Activated B cell treated with CpG ODN at 0.5 μM for 24 hours (primary cell): Measurements from ENCODE around the gene TRAPPC2L. TPM values are rescaled to one million over a fixed set of nuclear protein-coding genes. Genes with fewer than 3 reads are reported as not detected.

Source experiments
- ATAC-seq: fragments of 200-7000 bp; cut with Tn5 transposase; one replicate; pipeline ENCODE4 v1.10.0; 2021; ENCODE audit warnings: low read depth, mild to moderate bottlenecking, moderate library complexity
- CTCF ChIA-PET: fragments of 350-600 bp; sonication (Branson Sonifier 250); formaldehyde crosslinking; loops from one replicate; lab custom pipeline; 2021; ENCODE audit warnings: antibody characterized with exemption; lab: Charles Lee
- POLR2A ChIA-PET: fragments of 350-600 bp; sonication (Branson Sonifier 250); formaldehyde crosslinking; loops from one replicate; lab custom pipeline; 2021; ENCODE audit warnings: antibody characterized with exemption; lab: Charles Lee
- DNase-seq: peaks from one replicate; pipeline ENCODE4 v3.0.0; 2022
- H3K27ac Mint-ChIP-seq: one replicate; pipeline ENCODE4 v1.8.0; 2020; ENCODE audit warnings: mixed read lengths
- H3K27me3 Mint-ChIP-seq: one replicate; pipeline ENCODE4 v1.8.0; 2021; ENCODE audit warnings: mixed read lengths
- H3K36me3 Mint-ChIP-seq: one replicate; pipeline ENCODE4 v1.8.0; 2021; ENCODE audit warnings: low read depth, mixed read lengths
- H3K4me1 Mint-ChIP-seq: one replicate; pipeline ENCODE4 v1.8.0; 2021; ENCODE audit warnings: mixed read lengths
- H3K4me3 Mint-ChIP-seq: one replicate; pipeline ENCODE4 v1.8.0; 2020; ENCODE audit warnings: mild to moderate bottlenecking, mixed read lengths
- H3K9me3 Mint-ChIP-seq: one replicate; pipeline ENCODE4 v1.8.0; 2020; ENCODE audit warnings: mixed read lengths
- intact Hi-C: fragments of 100-400 bp; cut with micrococcal nuclease; formaldehyde crosslinking; loops from one replicate; pipeline ENCODE4 v1.15.1; 2024
- total RNA-seq: library from RNA; stranded (reverse); gene quantifications from 2 replicates; pipeline ENCODE4 v1.2.3, GENCODE V29; 2022
- TF ChIP-seq, protein P1 (sequence below): fragments of 200-600 bp; IDR thresholded peaks from one replicate; pipeline ENCODE4 v1.8.0; 2022; ENCODE audit warnings: antibody characterized with exemption, mild to moderate bottlenecking

TRAPPC2L gene
- total RNA-seq, 1 donor from 2014 or later = 38.7 TPM

DNA sequence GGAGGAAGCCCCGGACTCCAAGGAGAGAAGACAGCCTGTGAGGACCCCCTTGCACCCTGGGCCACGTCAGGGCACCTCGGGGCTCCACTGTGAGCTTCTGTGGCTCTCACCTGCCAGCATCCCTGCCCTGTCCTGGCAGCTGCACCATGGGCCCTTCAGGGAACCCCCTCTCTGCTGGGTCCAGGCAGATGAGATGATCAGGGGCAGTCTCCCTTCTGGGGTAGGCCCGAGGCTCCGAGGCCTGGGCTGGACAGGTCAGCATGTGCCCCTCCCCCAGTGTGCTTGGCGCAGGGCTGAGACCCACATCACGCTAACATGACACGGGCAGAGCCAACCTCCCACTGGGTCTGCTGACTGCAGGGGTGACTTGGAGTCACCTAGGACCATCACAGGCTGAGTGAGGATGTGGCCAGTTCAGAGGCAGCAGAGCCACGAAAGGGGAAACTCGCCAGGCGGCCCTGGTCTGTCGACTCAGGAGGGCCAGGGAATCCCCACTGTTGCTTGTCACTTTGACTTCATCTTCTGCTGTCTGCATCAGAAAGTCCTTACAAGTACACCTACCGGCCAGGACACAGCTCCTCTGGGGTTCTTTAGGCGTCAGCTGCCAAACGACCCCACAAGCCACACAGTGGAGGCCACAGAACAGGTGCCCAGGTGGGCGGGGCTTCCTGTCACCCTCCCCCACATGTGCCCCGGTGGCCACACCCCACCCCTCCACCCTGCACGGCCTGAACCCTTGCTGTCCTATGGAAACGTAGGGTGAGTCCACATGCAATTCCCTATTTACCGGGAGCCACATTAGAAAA lies 2.4 kb upstream of the TRAPPC2L start:
- no peaks in the 10 kb centered on the region for H3K27me3 Mint-ChIP-seq
- ATAC-seq (peak; percentile 25), DNase-seq (peak; percentile 35)
- H3K4me3 Mint-ChIP-seq = peak overlapping the region; percentile 73
- TF ChIP-seq, protein P1, sequence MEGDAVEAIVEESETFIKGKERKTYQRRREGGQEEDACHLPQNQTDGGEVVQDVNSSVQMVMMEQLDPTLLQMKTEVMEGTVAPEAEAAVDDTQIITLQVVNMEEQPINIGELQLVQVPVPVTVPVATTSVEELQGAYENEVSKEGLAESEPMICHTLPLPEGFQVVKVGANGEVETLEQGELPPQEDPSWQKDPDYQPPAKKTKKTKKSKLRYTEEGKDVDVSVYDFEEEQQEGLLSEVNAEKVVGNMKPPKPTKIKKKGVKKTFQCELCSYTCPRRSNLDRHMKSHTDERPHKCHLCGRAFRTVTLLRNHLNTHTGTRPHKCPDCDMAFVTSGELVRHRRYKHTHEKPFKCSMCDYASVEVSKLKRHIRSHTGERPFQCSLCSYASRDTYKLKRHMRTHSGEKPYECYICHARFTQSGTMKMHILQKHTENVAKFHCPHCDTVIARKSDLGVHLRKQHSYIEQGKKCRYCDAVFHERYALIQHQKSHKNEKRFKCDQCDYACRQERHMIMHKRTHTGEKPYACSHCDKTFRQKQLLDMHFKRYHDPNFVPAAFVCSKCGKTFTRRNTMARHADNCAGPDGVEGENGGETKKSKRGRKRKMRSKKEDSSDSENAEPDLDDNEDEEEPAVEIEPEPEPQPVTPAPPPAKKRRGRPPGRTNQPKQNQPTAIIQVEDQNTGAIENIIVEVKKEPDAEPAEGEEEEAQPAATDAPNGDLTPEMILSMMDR = no peak
- ChIA-PET CTCF (no interaction called here), POLR2A (interaction anchor here (0.6 to 0.7 kb wide), 3 partner anchors 16 to 1094 kb away, joined by 4 to 6 read pairs (median 5); no protein-coding TSS in a partner anchor)
- no peaks in the 10 kb centered on the region for H3K9me3 Mint-ChIP-seq
- peaks cover 39% of the 10 kb centered on the region for H3K4me1 Mint-ChIP-seq
- H3K36me3 Mint-ChIP-seq = peaks cover 26% of the 10 kb centered on the region
- intact Hi-C loops = loop anchor here (5.0 kb wide), 1 partner anchor 202 kb away; the partner anchor contains the start of gene CYBA
- peak overlapping the region; percentile 64 for H3K27ac Mint-ChIP-seq

DNA sequence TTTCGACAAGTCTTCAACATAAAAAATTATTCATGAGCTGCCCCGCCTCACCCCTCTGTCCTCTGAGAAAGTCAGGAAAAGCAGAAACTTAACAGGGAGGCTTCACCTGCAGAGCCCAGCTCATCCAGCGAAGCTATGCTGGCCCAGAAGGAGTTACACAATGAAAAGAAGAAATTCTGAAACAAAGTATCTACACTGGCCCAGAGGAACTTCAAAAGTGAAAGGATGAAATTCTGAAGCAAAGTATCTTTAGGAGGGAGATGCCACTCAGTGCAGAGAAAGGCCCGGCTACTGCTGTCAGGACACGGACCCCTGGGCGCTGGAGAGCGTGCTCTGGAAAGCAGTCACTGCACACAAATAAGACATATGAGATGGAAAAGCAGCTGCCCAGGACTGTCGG lies 1.8 kb upstream of the TRAPPC2L start:
- Mint-ChIP-seq H3K36me3 (peaks cover 31% of the 10 kb centered on the region), H3K4me3 (peak overlapping the region; percentile 73), H3K9me3 (no peaks in the 10 kb centered on the region), H3K27ac (peak overlapping the region; percentile 64), H3K27me3 (no peaks in the 10 kb centered on the region), H3K4me1 (peaks cover 39% of the 10 kb centered on the region)
- TF ChIP-seq, protein P1 = no peak
- intact Hi-C loops = loop anchor here (5.0 kb wide), 1 partner anchor 203 kb away; the partner anchor contains the start of gene CYBA
- ATAC-seq (no peak), DNase-seq (no peak)
- CTCF ChIA-PET = no interaction called here
- POLR2A ChIA-PET = interaction anchor here (0.7 to 3.2 kb wide), 2 partner anchors 44 to 1094 kb away, joined by 4 to 39 read pairs; partner anchors contain the start of gene APRT

DNA sequence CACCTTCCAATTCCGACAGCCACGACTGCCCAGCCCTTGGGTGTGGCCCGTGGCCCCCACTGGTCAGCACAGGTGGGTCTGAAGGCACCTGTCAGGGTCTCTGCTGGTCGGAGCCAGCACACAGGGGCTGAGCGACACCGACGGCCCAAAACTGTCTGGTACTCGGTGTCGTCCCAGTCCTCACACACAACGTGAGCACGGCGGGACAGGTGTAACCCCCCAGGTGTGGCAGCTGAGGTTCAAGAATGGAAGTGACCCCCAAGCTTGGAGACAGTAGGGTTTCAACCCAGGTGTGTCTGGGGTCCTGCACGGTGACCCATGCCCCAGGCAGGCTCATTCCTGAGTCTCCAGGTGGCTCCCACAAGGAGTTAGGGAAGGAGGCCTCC lies 1.2 kb upstream of the TRAPPC2L start:
- ATAC-seq = no peak
- POLR2A ChIA-PET = interaction anchor here (1.5 to 3.2 kb wide), 2 partner anchors 45 to 362 kb away, joined by 3 to 39 read pairs; partner anchors contain the start of genes APRT and ZNF778
- peaks cover 36% of the 10 kb centered on the region for H3K36me3 Mint-ChIP-seq

DNA sequence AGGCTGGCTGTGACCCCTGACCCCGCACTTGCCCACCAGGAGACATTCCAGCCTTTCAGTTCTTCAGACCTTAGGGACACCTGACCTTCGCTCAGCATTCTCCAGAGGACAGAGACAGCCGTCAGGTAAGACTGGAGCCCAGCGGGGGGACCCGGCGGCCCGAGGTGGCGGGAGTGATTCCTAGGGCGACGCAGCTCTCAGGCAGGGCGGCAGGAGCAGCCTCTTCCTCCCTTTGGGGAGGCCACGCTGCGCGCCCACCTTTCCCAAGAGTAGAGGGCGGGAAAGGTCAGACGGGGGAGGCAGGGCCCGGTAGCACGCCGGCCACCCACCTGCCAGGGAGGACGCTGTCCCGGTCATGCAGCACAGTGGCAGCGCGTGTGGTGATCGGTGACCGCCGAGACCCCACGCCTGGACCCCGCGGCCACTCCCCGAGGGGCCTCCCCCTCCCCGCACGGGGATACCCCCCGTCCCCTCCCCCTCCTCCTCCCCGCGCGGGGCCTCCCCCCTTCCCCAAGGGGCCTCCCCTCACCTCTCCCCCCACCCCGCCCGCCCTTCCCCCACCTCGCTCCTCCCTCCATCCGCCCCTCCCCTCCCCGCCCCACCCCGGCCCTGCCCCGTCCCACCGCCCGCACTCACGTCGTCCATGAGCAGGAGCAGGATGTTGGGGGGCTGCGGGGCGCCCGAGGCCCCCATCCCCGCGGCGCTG lies 652 bp upstream of the TRAPPC2L start:
- POLR2A ChIA-PET = interaction anchor here (0.6 to 3.2 kb wide), 9 partner anchors 42 to 361 kb away, joined by 3 to 39 read pairs (median 3); partner anchors contain the start of genes ACSF3, APRT, CYBA and ZNF778
- intact Hi-C loops = loop anchor here (2.0 to 5.0 kb wide), 3 partner anchors 53 to 204 kb away; partner anchors contain the start of genes CDT1 and CYBA
- TF ChIP-seq, protein P1 = no peak
- CTCF ChIA-PET = interaction anchor here (1.4 to 2.7 kb wide), 6 partner anchors 37 to 119 kb away, joined by 4 to 22 read pairs (median 10); partner anchors contain the start of gene APRT
- Mint-ChIP-seq H3K27me3 (no peaks in the 10 kb centered on the region), H3K4me3 (peak overlapping the region; percentile 92), H3K9me3 (no peaks in the 10 kb centered on the region), H3K27ac (peak overlapping the region; percentile 4), H3K36me3 (peaks cover 37% of the 10 kb centered on the region), H3K4me1 (peaks cover 39% of the 10 kb centered on the region)
- DNase-seq = peak; percentile 33
- ATAC-seq = peak; percentile 21

More for the DNA sequence above, 1.2 kb upstream of the TRAPPC2L start:
- Mint-ChIP-seq H3K4me1 (peaks cover 39% of the 10 kb centered on the region), H3K9me3 (no peaks in the 10 kb centered on the region), H3K4me3 (peak overlapping the region; percentile 75), H3K27ac (peak overlapping the region; percentile 4), H3K27me3 (no peaks in the 10 kb centered on the region)
- TF ChIP-seq, protein P1 = no peak
- CTCF ChIA-PET = no interaction called here
- intact Hi-C loops = loop anchor here (2.0 to 5.0 kb wide), 3 partner anchors 53 to 203 kb away; partner anchors contain the start of genes CDT1 and CYBA
- DNase-seq = no peak
